ENCODE measurements around the gene TP53I13.

TP53I13 gene

DNA sequence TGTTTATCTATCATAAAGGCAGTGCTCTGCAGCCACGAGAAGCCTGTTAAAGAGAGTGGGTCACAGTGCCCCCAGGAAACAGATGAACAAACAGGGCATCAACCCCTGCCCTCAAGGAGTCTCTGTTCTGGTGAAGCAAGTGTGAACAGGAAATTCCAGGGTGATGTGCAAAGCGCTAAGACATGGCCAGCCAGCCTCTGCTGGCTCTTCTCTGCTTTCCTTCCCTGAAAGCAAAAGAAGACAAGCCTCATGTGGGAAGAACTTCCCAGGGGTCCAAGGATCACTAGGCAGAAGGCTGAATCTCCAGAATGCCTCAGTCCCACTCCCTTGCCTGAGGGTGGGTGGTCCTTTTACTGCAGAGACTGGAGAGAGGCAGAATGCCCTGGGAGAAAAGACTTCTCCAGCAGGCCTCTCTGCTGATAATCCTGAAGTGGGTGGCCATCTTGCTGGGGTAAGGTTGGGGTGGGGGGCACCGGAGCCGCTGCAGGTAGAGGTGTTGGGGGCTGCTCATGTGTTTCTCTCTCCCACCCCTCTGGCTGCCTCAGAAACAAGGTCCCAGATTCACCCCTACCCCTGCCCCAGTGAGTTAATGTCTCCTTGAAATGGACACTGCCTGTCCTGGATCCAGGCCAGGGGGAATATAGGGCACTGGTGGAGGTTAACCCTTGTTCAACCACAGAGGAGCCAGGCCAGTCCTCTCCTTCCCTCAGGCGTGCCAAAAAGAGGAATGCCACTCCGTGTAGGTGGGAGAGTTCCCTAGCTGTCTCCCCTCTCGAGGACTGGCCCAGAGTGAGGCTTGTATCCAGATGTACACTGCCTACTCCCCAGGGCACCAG is 26.8 kb downstream of the TP53I13 start:
- TF ChIP-seq POLR2A (IDR thresholded peaks at IDR 0.05; ENCODE audit: extremely low read depth, insufficient read length) (no peak), MYC (IDR thresholded peaks at IDR 0.05; ENCODE audit: low read depth, low read length) (no peak)
- TF ChIP-seq, protein P1, sequence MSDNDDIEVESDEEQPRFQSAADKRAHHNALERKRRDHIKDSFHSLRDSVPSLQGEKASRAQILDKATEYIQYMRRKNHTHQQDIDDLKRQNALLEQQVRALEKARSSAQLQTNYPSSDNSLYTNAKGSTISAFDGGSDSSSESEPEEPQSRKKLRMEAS (IDR thresholded peaks at IDR 0.05; ENCODE audit: low read depth, low read length) = no peak
- TF ChIP-seq, protein P2, sequence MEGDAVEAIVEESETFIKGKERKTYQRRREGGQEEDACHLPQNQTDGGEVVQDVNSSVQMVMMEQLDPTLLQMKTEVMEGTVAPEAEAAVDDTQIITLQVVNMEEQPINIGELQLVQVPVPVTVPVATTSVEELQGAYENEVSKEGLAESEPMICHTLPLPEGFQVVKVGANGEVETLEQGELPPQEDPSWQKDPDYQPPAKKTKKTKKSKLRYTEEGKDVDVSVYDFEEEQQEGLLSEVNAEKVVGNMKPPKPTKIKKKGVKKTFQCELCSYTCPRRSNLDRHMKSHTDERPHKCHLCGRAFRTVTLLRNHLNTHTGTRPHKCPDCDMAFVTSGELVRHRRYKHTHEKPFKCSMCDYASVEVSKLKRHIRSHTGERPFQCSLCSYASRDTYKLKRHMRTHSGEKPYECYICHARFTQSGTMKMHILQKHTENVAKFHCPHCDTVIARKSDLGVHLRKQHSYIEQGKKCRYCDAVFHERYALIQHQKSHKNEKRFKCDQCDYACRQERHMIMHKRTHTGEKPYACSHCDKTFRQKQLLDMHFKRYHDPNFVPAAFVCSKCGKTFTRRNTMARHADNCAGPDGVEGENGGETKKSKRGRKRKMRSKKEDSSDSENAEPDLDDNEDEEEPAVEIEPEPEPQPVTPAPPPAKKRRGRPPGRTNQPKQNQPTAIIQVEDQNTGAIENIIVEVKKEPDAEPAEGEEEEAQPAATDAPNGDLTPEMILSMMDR (IDR thresholded peaks at IDR 0.05; ENCODE audit: low read depth, low read length) = no peak
- no peak for DNase-seq (ENCODE audit: low read depth)

DNA sequence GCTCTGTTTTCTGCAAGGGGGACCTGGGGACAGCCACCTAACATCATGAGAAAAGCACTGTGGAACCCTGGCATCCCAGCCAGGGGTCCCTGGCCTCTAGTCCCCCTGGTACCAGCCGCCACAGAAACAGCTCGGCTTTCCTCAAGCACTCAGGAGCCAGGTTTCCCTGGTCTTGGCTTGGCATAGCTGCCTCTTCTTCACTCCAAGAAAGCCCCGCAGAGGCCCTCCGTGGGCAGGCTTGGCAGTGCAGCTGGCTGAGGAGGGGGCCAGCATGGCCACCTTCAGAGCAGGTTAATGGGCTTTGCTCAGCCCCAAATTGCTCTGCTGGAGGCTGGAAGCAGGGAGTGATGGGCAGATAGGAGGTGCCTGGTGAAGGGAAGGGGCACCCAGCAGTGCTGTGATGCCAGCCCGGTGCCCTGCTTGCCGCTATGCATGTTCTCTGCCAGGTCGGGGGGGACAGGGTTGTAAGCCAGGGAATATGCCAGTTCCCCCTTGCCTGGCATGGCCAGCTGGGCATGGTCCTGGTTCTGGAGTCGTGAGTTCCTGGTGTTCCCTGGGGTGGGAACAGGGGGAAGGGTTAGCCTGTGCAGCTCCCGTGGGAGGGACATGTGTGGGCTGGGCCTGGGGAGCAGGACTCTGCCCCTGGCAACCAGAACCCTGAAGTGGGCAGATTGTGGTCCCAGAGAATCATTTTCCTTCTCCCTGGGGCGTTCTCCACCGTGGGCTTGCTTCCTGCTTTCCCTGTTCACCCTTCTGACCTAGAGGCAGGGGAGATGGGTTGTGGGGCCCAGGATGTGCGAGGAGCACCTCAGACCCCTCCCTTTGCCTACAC is 27.7 kb downstream of the TP53I13 start:
- DNase-seq (ENCODE audit: low read depth) = no peak
- no peak overlapping the region for H3K4me3 ChIP-seq (ENCODE audit: low read depth, low read length)
- TF ChIP-seq, protein P1 (IDR thresholded peaks at IDR 0.05; ENCODE audit: low read depth, low read length) = no peak
- TF ChIP-seq POLR2A (IDR thresholded peaks at IDR 0.05; ENCODE audit: extremely low read depth, insufficient read length) (no peak), MYC (IDR thresholded peaks at IDR 0.05; ENCODE audit: low read depth, low read length) (no peak)
- TF ChIP-seq, protein P2 (IDR thresholded peaks at IDR 0.05; ENCODE audit: low read depth, low read length) = no peak

More for the DNA sequence above, 26.8 kb downstream of the TP53I13 start:
- H3K4me3 ChIP-seq (ENCODE audit: low read depth, low read length) = no peak overlapping the region

DNA sequence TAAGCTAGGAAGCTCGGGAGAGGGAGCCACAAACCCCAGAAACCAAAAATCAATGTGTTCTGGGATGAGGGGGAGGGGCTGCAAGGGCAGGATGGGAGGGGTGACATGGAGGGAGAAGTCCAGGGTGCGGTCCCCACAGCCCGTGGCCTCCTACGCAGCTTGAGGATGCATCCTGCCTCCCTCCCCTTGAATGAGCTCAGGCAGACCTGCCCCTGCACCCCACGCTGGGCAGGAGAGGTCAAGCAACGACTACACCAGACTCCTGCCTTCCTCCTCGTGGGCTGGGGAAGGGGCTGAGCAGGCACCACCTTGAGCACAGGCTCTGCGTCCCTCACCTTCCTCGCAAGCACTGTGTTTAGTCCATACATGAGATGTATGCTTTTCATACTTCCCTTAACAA is 28.3 kb downstream of the TP53I13 start:
- H3K4me3 ChIP-seq (ENCODE audit: low read depth, low read length) = no peak overlapping the region
- peak; percentile 47 for DNase-seq (ENCODE audit: low read depth)

DNA sequence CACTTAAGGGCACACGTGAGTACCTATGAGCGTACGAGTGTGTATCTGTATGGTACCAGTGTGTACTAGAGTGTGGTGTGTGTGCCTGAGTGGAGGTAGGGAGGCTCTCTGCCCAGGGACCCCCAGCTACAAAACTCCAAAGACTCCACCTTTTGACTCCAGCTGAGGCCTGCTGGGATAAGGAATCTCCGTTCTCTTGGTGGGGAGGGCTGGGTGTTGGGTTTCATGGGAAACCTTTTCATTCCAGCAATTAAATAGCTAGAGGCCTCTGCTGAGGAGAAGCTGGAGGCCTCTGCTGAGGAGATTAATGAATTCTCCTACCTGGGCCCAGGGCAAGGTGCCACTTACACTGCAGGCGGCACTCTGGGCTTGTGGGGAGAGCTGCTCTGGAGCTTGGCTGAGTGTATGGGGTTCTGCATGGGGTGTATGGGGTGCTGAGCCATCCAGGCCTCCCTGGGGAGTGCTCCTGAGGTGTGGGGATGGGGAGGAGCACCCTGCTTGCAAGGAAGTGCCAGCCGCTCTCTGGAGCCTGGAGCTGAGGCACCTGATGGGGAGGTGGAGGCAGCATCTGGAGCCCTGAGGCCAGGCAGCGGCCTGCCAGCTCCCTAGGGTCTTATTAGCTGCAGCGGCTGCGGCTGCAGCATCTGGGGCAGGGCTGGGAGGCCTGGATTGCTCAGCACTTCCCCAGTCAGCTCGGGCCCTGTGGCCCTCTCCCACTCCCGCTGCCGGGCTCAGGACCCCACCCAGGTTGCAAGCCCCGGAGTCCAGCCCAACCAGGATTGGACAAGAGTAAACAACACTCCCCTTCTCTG is 29.1 kb downstream of the TP53I13 start:
- no peak overlapping the region for H3K4me3 ChIP-seq (ENCODE audit: low read depth, low read length)
- no peak for TF ChIP-seq POLR2A (IDR thresholded peaks at IDR 0.05; ENCODE audit: extremely low read depth, insufficient read length)
- TF ChIP-seq, protein P2 (IDR thresholded peaks at IDR 0.05; ENCODE audit: low read depth, low read length) = no peak
- TF ChIP-seq, protein P1 (IDR thresholded peaks at IDR 0.05; ENCODE audit: low read depth, low read length) = no peak
- no peak for TF ChIP-seq MYC (IDR thresholded peaks at IDR 0.05; ENCODE audit: low read depth, low read length)

More for the DNA sequence above, 28.3 kb downstream of the TP53I13 start:
- TF ChIP-seq, protein P2 (IDR thresholded peaks at IDR 0.05; ENCODE audit: low read depth, low read length) = no peak
- TF ChIP-seq MYC (IDR thresholded peaks at IDR 0.05; ENCODE audit: low read depth, low read length) (no peak), POLR2A (IDR thresholded peaks at IDR 0.05; ENCODE audit: extremely low read depth, insufficient read length) (no peak)
- TF ChIP-seq, protein P1 (IDR thresholded peaks at IDR 0.05; ENCODE audit: low read depth, low read length) = no peak

DNA sequence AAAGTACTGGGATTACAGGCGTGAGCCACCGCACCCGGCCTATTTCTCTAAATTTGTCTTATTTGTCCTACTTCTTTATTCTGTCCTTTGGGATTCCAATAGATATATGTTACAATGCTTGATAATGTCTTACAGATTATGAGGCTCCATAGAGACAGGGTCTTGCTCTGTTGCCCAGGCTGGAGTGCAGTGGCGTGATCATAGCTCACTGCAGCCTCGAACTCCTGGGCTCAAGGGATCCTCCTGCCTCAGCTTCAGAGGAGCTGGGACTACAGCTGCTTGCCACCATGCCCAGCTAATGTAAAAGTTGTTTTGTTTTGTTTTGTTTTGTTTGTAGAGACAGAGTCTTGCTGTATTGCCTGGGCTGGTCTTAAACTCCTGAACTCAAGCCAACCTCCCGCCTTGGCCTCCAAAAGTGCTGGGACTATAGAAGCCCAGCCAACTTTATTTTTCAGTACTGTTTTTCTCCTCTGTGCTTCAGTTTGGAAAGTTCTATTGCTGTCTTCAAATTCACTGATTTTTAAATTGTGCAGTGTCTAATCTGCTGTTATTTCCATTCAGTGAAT is 34.7 kb downstream of the TP53I13 start:
- TF ChIP-seq, protein P1 (IDR thresholded peaks at IDR 0.05; ENCODE audit: low read depth, low read length) = no peak
- DNase-seq (ENCODE audit: low read depth) = no peak
- H3K4me3 ChIP-seq (ENCODE audit: low read depth, low read length) = no peak overlapping the region

More for the DNA sequence above, 29.1 kb downstream of the TP53I13 start:
- peak; percentile 82 for DNase-seq (ENCODE audit: low read depth)
